NCI-H82 treated with DMSO at 0.1 percent for 48 hours (cell line): ENCODE measurements around the gene APOL3.
"Not testable (repeated sequence)": the region's sequence is repeated elsewhere in the genome, so short reads cannot be mapped to it uniquely, and the experiment has no call there.

ENCODE experiments used
- DNase-seq: peaks from one replicate; lab custom pipeline; 2025; ENCODE audit not compliant: unreplicated experiment; lab: John Stamatoyannopoulos, UW

Gene APOL3

GRCh38 chr22:36136988-36137387 lies 23.6 kb downstream of the APOL3 start:
- no peak for DNase-seq

- no peak for DNase-seq
These were observed 24.1 kb downstream of the APOL3 start for GRCh38 chr22:36136475-36136874.

GRCh38 chr22:36135306-36135980 lies 25.1 kb downstream of the APOL3 start:
- DNase-seq: no peak

- DNase-seq: no peak
These were observed 26.4 kb downstream of the APOL3 start for GRCh38 chr22:36134182-36134581.

GRCh38 chr22:36131907-36132306 lies 28.6 kb downstream of the APOL3 start:
- no peak for DNase-seq

GRCh38 chr22:36129486-36130388 lies 30.8 kb downstream of the APOL3 start:
- DNase-seq: no peak

- no peak for DNase-seq
These were observed 31.5 kb downstream of the APOL3 start for GRCh38 chr22:36129071-36129470.

- DNase-seq: no peak
These were observed 34.5 kb downstream of the APOL3 start for GRCh38 chr22:36125994-36126531.

GRCh38 chr22:36125434-36125833 lies 35.1 kb downstream of the APOL3 start:
- DNase-seq: no peak

GRCh38 chr22:36124666-36125065 lies 35.9 kb downstream of the APOL3 start:
- DNase-seq: no peak

- DNase-seq: peak; percentile 50
These were observed 36.6 kb downstream of the APOL3 start for GRCh38 chr22:36123673-36124630.

GRCh38 chr22:36120621-36121351 lies 39.8 kb downstream of the APOL3 start:
- DNase-seq: not testable (repeated sequence)

GRCh38 chr22:36117053-36117554 lies 43.5 kb downstream of the APOL3 start:
- no peak for DNase-seq

- no peak for DNase-seq
These were observed 44.4 kb downstream of the APOL3 start for GRCh38 chr22:36116127-36116526.

- DNase-seq: no peak
These were observed 47.4 kb downstream of the APOL3 start for GRCh38 chr22:36113121-36113520.

- no peak for DNase-seq
These were observed 49.2 kb downstream of the APOL3 start for GRCh38 chr22:36111316-36111715.

GRCh38 chr22:36110306-36110881 lies 50.2 kb downstream of the APOL3 start:
- no peak for DNase-seq

GRCh38 chr22:36107436-36107835 lies 53.1 kb downstream of the APOL3 start:
- DNase-seq: no peak

- DNase-seq: no peak
These were observed 53.6 kb downstream of the APOL3 start for GRCh38 chr22:36106910-36107309.

GRCh38 chr22:36104988-36105387 lies 55.6 kb downstream of the APOL3 start:
- DNase-seq: no peak
